Spleen (tissue), 11 donors: ENCODE data around the gene COL1A1. TPM values are rescaled to one million over a fixed set of nuclear protein-coding genes. Genes with fewer than 3 reads are reported as not detected.

Source experiments
- DNase-seq: peaks from one replicate; pipeline ENCODE4 v3.0.0-alpha.2; 2020
- H3K27ac ChIP-seq, 8 donors: fragments of 200-600 bp; sonication (generic) in 7 of 8; 1 replicate in 4 of 8; 2 replicates in 4 of 8; pipeline versions ENCODE4 v1.5.0 to v1.8.0; 2016 to 2021; ENCODE audit warnings: inconsistent platforms in 4 of 8, mild to moderate bottlenecking in 4 of 8, moderate library complexity in 1 of 8
- H3K27me3 ChIP-seq, 7 donors: fragments of 200-600 bp; sonication (generic) in 6 of 7; replicated peaks in 1 of 7; 1 replicate in 4 of 7; 2 replicates in 3 of 7; pipeline versions ENCODE4 v1.5.0 to v1.8.0; 2016 to 2021; ENCODE audit warnings: inconsistent platforms in 3 of 7, mild to moderate bottlenecking in 1 of 7
- H3K36me3 ChIP-seq, 6 donors: fragments of 200-600 bp; sonication (generic) in 5 of 6; 1 replicate in 4 of 6; 2 replicates in 2 of 6; pipeline versions ENCODE4 v1.5.0 to v1.8.0; 2016 to 2021; ENCODE audit warnings: inconsistent platforms in 2 of 6
- H3K4me1 ChIP-seq, 6 donors: fragments of 200-600 bp; sonication (generic) in 5 of 6; 1 replicate in 3 of 6; 2 replicates in 3 of 6; pipeline versions ENCODE4 v1.5.0 to v1.8.0; 2016 to 2021; ENCODE audit warnings: inconsistent platforms in 3 of 6
- H3K4me3 ChIP-seq, 8 donors: fragments of 200-600 bp; sonication (generic) in 7 of 8; 1 replicate in 4 of 8; 2 replicates in 4 of 8; pipeline versions ENCODE4 v1.5.0 to v1.8.0; 2016 to 2021; ENCODE audit warnings: inconsistent platforms in 4 of 8, mild to moderate bottlenecking in 4 of 8, moderate library complexity in 2 of 8
- H3K9me3 ChIP-seq, 8 donors: fragments of 200-600 bp; sonication (generic) in 7 of 8; 1 replicate in 4 of 8; 2 replicates in 4 of 8; pipeline versions ENCODE4 v1.5.0 to v1.8.0; 2016 to 2021; ENCODE audit warnings: inconsistent platforms in 4 of 8
- POLR2A ChIP-seq, 3 donors: fragments of 450-650 bp; IDR thresholded peaks; one replicate each; pipeline ENCODE4 v1.5.1; 2017; ENCODE audit warnings: antibody characterized with exemption in 3 of 3, mild to moderate bottlenecking in 1 of 3
- POLR2AphosphoS5 ChIP-seq, 3 donors: sonication (generic); formaldehyde crosslinking; IDR thresholded peaks; one replicate each; pipeline ENCODE4 v1.5.1; 2017; ENCODE audit warnings: antibody characterized with exemption in 3 of 3
- WGBS, 5 donors: extraction: QIAGEN DNeasy Blood & Tissue Kit in 3 of 5; methylation state at CpG; one replicate each; pipeline versions ENCODE4 v1.1.5 to v1.1.7; 2013 to 2018; 5-methylcytosine and 5-hydroxymethylcytosine counted together
- intact Hi-C: fragments of 100-400 bp; cut with DNase I; formaldehyde crosslinking; loops from one replicate; pipeline ENCODE4 v1.15.0; 2023; ENCODE audit warnings: low total_unique reads
- polyA plus RNA-seq, 3 donors: library from polyadenylated mRNA; stranded (reverse); fragments of 200-250 nt; gene quantifications; one replicate each; pipeline ENCODE4 v1.2.1, GENCODE V29; 2013
- total RNA-seq, 7 donors: library from RNA; depleted of rRNA in 3 of 7; stranded (reverse); fragments of >200 nt in 3 of 7; fragmentation: NEBNext Ultra II Directional in 4 of 7; extraction: Animal tissue kit (Norgen Biotek cat#: 25700) in 4 of 7; gene quantifications; one replicate each; pipeline versions ENCODE4 v1.1.0 to v1.2.1, GENCODE V29; 2016 to 2021
- TF ChIP-seq, protein P1 (sequence below), 11 experiments: fragments of 200-600 bp in 7 of 11; fragments of 450-650 bp in 4 of 11; sonication (generic) in 4 of 11; IDR thresholded peaks in 8 of 11; conservative IDR thresholded peaks in 3 of 11; 1 replicate in 7 of 11; 2 replicates in 4 of 11; pipeline versions ENCODE4 v1.4.0 to v1.8.0; 2016 to 2021; ENCODE audit warnings: antibody characterized with exemption in 11 of 11, inconsistent platforms in 4 of 11, mild to moderate bottlenecking in 1 of 11
- donor health status: healthy with polysubstance abuse.
- donor health status: DM: no; HTN: no; CAD: no; lungs with moderate emphysema.
- donor health status: DM: no; HTN: no; CAD: no.
- donor health status: Bipolar disorder and iron deficiency.
- donor health status: healthy.
- donor health status: DM: no; HTN: no; CAD: no.
- donor health status: DM: yes; HTN: yes; CAD: no.

COL1A1 gene
- total and polyA plus RNA-seq, 10 donors, result 7.1 to 458 (median 46.9) TPM

- Histone ChIP-seq H3K4me3 (peak overlapping the region; percentile 83 to 98 (median 88)), H3K27ac (peak overlapping the region; percentile 73 to 99 (median 97)), H3K4me1 (peaks cover 58 to 90% (median 73%) of the 10 kb centered on the region in 6 donors), H3K9me3 (no peaks in the 10 kb centered on the region), H3K27me3 (no peaks in the 10 kb centered on the region), H3K36me3 (peaks cover 0 to 27% (median 11%) of the 10 kb centered on the region in 6 donors)
- TF ChIP-seq POLR2AphosphoS5 (IDR thresholded peaks at IDR 0.05) (no peak), POLR2A (IDR thresholded peaks at IDR 0.05) (no peak)
- TF ChIP-seq, protein P1, sequence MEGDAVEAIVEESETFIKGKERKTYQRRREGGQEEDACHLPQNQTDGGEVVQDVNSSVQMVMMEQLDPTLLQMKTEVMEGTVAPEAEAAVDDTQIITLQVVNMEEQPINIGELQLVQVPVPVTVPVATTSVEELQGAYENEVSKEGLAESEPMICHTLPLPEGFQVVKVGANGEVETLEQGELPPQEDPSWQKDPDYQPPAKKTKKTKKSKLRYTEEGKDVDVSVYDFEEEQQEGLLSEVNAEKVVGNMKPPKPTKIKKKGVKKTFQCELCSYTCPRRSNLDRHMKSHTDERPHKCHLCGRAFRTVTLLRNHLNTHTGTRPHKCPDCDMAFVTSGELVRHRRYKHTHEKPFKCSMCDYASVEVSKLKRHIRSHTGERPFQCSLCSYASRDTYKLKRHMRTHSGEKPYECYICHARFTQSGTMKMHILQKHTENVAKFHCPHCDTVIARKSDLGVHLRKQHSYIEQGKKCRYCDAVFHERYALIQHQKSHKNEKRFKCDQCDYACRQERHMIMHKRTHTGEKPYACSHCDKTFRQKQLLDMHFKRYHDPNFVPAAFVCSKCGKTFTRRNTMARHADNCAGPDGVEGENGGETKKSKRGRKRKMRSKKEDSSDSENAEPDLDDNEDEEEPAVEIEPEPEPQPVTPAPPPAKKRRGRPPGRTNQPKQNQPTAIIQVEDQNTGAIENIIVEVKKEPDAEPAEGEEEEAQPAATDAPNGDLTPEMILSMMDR (IDR thresholded peaks at IDR 0.05 in 8 of 11, conservative IDR thresholded peaks at IDR 0.05 in 3 of 11), result no peak
- 0 to 1% (median 0%) methylated on average over 17 to 30 of the region's 30 CpGs for WGBS, 5 donors
- intact Hi-C loops, result no loop called here
- DNase-seq, result no peak
Observed at GRCh38 chr17:50149091-50149416, 52.4 kb downstream of the COL1A1 start.

DNA sequence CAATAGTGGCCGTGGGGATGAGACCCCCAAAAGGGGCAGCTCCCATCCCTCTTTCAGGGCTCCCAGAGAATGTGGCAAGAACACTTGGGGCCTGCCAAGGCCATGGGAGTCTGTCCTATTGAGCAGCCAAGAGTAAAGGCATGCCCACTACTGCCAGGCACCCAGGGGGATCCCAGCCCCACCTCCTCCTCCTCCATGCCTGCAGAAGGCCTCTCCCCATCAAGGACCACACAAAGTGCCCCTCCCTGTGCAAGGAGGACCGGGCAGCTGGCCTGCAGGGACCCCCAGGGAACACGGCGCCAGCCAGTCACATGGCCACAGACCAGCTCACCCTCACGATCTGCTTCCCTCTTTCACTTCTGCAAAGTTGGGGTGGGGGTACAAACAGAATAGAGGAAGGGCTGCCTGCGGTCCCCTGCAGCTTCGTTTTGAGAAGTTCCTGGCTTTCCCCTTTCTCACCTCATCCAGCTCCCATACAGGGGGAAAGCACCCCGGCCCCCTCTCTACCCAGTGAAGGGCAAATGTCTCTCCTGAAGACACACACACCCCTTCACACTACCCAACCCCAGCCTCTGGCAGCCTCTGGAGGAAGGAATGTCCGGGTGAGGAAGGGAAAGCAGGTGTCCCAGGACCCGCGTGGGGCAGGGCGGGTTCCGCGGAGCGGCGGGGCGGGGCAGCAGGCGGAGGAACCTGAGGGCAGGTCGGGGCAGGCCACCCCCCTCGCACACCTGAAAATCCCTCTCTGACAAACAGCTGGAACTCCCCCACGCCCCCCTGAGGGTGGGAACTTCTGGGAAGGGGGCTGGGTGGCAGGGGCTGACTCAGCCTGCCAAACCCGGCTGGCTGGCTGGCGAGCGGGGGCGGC lies 53.0 kb downstream of the COL1A1 start:
- DNase-seq, result peak; percentile 95
- peak overlapping the region; percentile 83 to 98 (median 88) for H3K4me3 ChIP-seq
- H3K9me3 ChIP-seq, result no peaks in the 10 kb centered on the region
- intact Hi-C loops, result no loop called here
- TF ChIP-seq POLR2A (IDR thresholded peaks at IDR 0.05) (no peak), POLR2AphosphoS5 (IDR thresholded peaks at IDR 0.05) (peak; percentile 70 to 76 (median 70))
- TF ChIP-seq, protein P1 (IDR thresholded peaks at IDR 0.05 in 8 of 11, conservative IDR thresholded peaks at IDR 0.05 in 3 of 11), result peak in 1 of 11 experiments; percentile 19
- whole genome bisulfite sequencing, 5 donors, result 0 to 1% (median 1%) methylated on average over 16 to 25 of the region's 25 CpGs
- H3K27ac ChIP-seq, result peak overlapping the region; percentile 73 to 99 (median 97)
- peaks cover 53 to 90% (median 73%) of the 10 kb centered on the region in 6 donors for H3K4me1 ChIP-seq
- no peaks in the 10 kb centered on the region for H3K27me3 ChIP-seq
- peaks cover 0 to 33% (median 17%) of the 10 kb centered on the region in 6 donors for H3K36me3 ChIP-seq

DNA sequence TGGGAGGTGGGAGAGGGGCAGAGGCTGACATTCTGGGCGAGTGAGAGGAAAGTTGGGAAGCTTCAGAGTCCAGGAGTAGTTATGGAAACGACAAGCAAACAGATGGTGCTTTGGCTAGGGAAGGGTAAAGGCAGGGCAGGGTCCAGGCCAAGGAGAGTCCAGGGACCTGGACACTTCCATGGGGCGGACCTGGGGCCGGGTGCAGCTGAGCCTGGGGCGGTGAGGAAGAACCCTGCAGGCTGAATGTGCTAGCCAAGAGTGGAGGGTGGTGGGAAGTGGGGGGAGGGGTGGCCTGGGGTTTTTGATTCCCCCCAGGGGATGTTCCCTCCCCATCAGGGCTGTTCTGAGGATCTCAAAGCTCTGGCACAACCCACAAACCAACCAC lies 53.6 kb downstream of the COL1A1 start:
- 9 to 21% (median 15%) methylated on average over 5 of the region's 5 CpGs for WGBS, 5 donors
- no peaks in the 10 kb centered on the region for H3K27me3 ChIP-seq
- H3K36me3 ChIP-seq, result peaks cover 0 to 39% (median 23%) of the 10 kb centered on the region in 6 donors
- DNase-seq, result no peak
- peak overlapping the region; percentile 83 to 98 (median 88) for H3K4me3 ChIP-seq
- H3K27ac ChIP-seq, result peak overlapping the region; percentile 73 to 99 (median 97)
- H3K9me3 ChIP-seq, result no peaks in the 10 kb centered on the region
- H3K4me1 ChIP-seq, result peaks cover 48 to 90% (median 75%) of the 10 kb centered on the region in 6 donors
- TF ChIP-seq, protein P1 (IDR thresholded peaks at IDR 0.05 in 8 of 11, conservative IDR thresholded peaks at IDR 0.05 in 3 of 11), result no peak
- no peak for TF ChIP-seq POLR2AphosphoS5 (IDR thresholded peaks at IDR 0.05)
- TF ChIP-seq POLR2A (IDR thresholded peaks at IDR 0.05), result no peak
- intact Hi-C loops, result no loop called here
